Activated T-cell treated with anti-CD3 and anti-CD28 coated beads, Interleukin-2, amount 50 U/mL, for 24 hours (primary cell): ENCODE measurements around the gene AKR1C8.

Experiments used
- DNase-seq: peaks from one replicate; pipeline ENCODE4 v3.0.0-alpha.2; 2020
- H3K27ac Mint-ChIP-seq: 2 replicates; pipeline ENCODE4 v1.8.0; 2020; ENCODE audit warnings: mild to moderate bottlenecking, mixed read lengths
- H3K27me3 Mint-ChIP-seq: 2 replicates; pipeline ENCODE4 v1.8.0; 2020; ENCODE audit warnings: mixed read lengths
- H3K36me3 Mint-ChIP-seq: 2 replicates; pipeline ENCODE4 v1.8.0; 2020; ENCODE audit warnings: low read depth, mixed read lengths
- H3K4me1 Mint-ChIP-seq: 2 replicates; pipeline ENCODE4 v1.8.0; 2020; ENCODE audit warnings: low read depth, mixed read lengths
- H3K4me3 Mint-ChIP-seq: 2 replicates; pipeline ENCODE4 v1.8.0; 2020; ENCODE audit warnings: mild to moderate bottlenecking, moderate library complexity, mixed read lengths
- H3K9me3 Mint-ChIP-seq: 2 replicates; pipeline ENCODE4 v1.8.0; 2020; ENCODE audit warnings: mixed read lengths

Gene AKR1C8

GRCh38 chr10:5108658-5109416, 76.1 kb downstream of the AKR1C8 start:
- Mint-ChIP-seq H3K36me3 (no peaks in the 10 kb centered on the region), H3K4me3 (no peak overlapping the region), H3K27ac (no peak overlapping the region), H3K9me3 (no peaks in the 10 kb centered on the region), H3K27me3 (no peaks in the 10 kb centered on the region), H3K4me1 (no peaks in the 10 kb centered on the region)
- DNase-seq = no peak

- no peaks in the 10 kb centered on the region for H3K36me3 Mint-ChIP-seq
Measured at GRCh38 chr10:5107860-5108526, 77.0 kb downstream of the AKR1C8 start.

DNA sequence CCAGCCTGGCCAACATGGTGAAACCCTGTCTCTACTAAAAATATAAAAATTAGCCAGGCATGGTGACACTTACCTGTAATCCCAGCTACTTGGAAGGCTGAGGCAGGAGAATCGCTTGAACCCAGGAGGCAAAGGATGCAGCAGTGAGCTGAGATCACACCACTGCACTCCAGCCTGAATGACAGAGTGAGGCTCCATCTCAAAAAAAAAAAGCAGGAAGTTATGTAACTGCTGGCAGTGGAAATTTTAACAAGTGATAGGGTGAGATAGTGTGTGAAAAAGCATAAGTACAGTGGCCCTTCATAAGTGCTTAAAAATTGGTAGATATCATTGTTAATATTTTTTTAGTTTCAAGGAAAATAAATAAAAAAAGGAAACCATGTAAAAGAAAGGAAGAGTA, 78.4 kb downstream of the AKR1C8 start:
- no peak overlapping the region for H3K27ac Mint-ChIP-seq
- H3K4me3 Mint-ChIP-seq = no peak overlapping the region
- H3K27me3 Mint-ChIP-seq = no peaks in the 10 kb centered on the region
- no peaks in the 10 kb centered on the region for H3K36me3 Mint-ChIP-seq
- H3K4me1 Mint-ChIP-seq = no peaks in the 10 kb centered on the region
- no peaks in the 10 kb centered on the region for H3K9me3 Mint-ChIP-seq
- no peak for DNase-seq

More at GRCh38 chr10:5107860-5108526, 77.0 kb downstream of the AKR1C8 start:
- no peak for DNase-seq
- Mint-ChIP-seq H3K4me1 (no peaks in the 10 kb centered on the region), H3K27me3 (no peaks in the 10 kb centered on the region), H3K9me3 (no peaks in the 10 kb centered on the region), H3K27ac (no peak overlapping the region), H3K4me3 (no peak overlapping the region)

DNA sequence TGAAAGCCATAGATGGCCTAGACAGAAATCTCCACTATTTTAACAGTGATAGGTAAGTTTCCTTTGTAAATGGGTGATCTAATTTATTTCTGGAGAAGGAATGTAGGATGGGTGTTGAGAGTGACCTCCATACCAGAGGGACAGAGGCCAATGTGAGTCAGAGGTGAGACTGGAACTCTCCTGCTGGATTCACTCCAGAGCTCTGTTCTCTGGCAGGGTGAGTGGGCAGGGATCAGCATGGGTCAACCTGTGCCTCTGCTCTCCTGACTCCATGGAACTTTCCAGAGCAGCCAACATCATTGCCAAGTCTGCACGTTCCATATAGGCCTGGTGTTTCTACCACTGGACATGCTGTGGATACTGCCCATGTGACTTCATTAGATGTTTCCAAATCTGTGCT, 79.3 kb downstream of the AKR1C8 start:
- DNase-seq = no peak
- no peaks in the 10 kb centered on the region for H3K27me3 Mint-ChIP-seq
- no peaks in the 10 kb centered on the region for H3K9me3 Mint-ChIP-seq
- no peaks in the 10 kb centered on the region for H3K36me3 Mint-ChIP-seq
- H3K4me3 Mint-ChIP-seq = no peak overlapping the region
- no peak overlapping the region for H3K27ac Mint-ChIP-seq
- H3K4me1 Mint-ChIP-seq = no peaks in the 10 kb centered on the region
